ENCODE measurements around the gene AKAP13. TPM values are rescaled to one million over a fixed set of nuclear protein-coding genes. Genes with fewer than 3 reads are reported as not detected.

The AKAP13 gene
- total RNA-seq, 4 donors from 2014 or later = 131 to 265 (median 224) TPM

DNA sequence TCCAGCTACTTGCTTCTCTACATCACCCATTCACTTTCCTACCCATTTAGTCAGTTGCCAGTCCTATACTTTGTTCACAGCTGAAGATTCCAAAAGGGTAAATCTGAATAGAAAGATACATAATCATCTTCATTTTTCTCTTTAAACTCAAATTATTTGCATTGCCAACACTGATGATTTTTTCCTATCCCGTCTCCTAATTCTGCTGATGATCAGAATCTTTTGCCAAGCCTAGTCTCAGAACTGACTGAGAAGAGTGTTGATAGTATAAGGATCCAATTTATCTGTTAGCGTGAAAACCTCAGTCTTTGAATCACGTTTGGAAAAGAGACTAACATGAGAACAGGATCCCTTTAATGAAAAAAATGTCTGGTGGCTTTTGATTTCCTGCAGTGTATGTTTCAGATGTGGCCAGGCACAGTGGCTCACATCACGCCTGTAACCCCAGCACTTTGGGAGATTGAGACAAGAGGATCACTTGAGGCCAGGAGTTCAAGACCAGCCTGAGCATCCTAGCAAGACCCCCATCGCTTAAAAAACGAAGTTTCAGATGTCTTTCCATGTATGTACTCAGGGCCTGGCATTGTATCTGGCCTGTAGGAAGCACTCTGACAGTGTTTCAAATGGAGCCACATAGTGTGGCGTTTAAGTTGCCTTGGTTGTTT, 244.9 kb downstream of the AKAP13 start:
- TF ChIP-seq, protein P1, sequence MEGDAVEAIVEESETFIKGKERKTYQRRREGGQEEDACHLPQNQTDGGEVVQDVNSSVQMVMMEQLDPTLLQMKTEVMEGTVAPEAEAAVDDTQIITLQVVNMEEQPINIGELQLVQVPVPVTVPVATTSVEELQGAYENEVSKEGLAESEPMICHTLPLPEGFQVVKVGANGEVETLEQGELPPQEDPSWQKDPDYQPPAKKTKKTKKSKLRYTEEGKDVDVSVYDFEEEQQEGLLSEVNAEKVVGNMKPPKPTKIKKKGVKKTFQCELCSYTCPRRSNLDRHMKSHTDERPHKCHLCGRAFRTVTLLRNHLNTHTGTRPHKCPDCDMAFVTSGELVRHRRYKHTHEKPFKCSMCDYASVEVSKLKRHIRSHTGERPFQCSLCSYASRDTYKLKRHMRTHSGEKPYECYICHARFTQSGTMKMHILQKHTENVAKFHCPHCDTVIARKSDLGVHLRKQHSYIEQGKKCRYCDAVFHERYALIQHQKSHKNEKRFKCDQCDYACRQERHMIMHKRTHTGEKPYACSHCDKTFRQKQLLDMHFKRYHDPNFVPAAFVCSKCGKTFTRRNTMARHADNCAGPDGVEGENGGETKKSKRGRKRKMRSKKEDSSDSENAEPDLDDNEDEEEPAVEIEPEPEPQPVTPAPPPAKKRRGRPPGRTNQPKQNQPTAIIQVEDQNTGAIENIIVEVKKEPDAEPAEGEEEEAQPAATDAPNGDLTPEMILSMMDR (IDR thresholded peaks at IDR 0.05; ENCODE audit: low read depth) = no peak

DNA sequence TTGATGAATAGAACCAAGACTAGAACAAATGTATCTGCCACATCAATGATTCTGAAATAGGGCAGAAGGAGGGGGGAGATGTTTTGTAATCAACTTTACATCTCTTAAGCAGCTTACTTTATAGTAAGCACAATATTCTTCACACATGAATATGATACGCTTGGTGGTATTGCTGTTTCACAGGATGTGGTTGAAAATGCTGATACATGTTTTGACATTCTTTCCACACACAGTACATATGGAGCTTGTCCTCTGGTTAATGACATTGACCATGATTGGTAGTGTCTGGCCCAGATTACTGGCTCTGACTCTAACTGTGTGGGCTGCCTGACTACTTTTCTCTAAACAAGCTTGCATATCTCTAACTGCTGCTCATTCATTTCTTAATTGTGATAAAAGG, 245.5 kb downstream of the AKAP13 start:
- TF ChIP-seq, protein P1 (IDR thresholded peaks at IDR 0.05; ENCODE audit: low read depth) = no peak

DNA sequence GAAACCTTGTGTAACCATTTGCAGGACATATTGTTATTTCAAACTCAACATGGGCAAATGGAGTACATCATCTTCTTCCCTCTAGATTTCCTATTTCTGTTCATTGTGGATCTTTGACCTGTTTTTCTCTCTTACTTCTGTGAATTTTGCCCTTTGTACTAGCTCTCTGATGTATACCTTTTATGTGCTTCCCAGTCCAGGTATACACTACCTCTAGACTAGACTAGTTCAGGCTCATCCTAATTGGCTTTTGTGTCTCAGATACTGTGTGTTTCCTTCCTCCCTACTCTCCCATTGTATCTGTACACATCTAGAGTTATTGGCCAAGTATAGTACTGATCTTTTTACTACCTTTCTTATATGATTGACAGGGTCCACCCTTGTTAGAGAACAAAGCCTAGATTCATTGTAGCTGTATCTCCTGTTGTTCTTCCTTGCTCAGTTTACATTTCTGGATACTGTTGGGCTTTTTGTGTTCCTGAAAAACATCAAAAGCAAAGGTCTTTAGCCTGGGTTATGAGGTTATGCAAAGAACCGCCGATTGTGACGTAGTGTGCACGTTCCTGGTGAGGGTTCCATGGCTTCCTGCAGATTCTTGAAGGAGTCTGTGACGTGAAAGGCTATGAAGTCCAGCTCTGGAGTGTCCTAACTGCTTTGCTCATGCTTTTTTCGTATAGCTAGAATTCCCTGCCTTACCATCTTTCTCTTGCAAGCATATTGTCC, 247.0 kb downstream of the AKAP13 start:
- TF ChIP-seq, protein P1 (IDR thresholded peaks at IDR 0.05; ENCODE audit: low read depth) = no peak

DNA sequence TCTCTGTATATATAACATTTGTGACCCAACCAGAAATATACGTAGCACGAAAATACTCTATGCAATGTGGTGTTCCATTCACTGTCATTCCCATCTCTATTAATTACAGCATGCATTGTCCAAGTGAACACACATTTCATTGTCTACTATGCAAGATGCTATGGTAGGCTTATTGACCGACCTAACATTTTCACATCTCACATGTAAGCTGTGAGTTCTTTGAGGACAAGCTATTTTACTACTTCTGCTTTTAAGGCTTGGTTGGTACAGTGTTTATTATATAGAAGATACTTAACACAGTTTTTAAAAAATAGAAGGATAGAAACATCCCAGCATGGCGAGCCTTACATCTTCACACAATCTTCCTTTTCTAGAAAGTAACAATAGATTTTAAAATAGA, 249.9 kb downstream of the AKAP13 start:
- TF ChIP-seq, protein P1 (IDR thresholded peaks at IDR 0.05; ENCODE audit: low read depth) = no peak

DNA sequence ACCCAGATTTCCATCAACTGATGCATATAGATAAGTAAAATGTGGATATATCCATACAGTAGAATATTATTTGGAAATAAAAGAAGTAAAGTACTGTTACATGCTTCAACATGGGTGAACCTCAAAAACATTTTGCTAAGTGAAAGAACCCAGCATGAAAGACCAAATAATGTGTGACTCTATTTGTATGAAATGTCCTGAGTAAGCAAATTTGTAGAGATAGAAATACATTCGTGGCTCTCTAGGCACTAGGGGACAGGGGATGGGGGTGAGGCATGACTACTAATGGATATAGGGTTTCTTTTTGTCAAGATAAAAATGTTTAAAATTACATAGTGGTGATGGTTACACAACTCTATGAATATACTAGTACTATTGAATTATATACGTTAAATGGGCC, 250.6 kb downstream of the AKAP13 start:
- TF ChIP-seq, protein P1 (IDR thresholded peaks at IDR 0.05; ENCODE audit: low read depth) = no peak

DNA sequence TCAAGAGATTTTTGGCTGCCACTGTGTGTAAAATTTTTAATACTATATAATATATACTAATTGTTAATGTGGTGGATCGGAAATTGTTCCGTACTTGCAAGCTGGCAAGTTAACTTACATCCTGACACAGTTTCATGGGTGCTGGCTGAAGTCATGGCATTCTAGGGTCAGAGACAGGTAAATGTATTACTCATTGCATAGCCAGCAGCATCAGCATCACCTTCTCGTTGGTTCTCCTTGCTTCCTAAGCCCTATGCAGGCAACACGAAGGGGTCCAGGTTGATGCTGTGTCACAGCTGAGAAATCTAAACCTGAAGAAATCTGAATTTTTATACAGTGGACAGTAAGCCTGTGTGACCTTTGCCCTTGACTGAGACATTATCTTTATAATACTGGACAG, 251.6 kb downstream of the AKAP13 start:
- TF ChIP-seq, protein P1 (IDR thresholded peaks at IDR 0.05; ENCODE audit: low read depth) = no peak

DNA sequence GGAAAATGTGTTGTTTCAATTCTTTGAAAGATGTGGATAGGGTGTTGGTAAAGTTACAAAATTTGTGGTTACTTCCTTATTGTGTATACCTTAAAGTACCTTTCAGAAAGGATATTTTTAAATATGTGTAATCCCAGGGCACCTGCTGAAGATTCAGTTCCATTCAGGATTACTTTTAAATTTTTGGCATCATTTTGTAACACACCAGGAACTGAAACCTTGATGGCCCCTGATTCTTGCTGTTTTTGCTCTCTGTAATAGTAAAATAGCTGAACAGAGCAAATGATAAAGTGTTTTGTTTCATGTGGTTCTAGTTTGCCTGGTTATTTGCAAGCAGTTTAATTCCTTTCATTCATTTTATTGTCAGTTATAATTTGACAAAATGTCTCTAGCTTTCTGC, 253.5 kb downstream of the AKAP13 start:
- TF ChIP-seq, protein P1 (IDR thresholded peaks at IDR 0.05; ENCODE audit: low read depth) = no peak
